HCT116 (cell line): ENCODE data around the gene HIVEP3. TPM values are rescaled to one million over a fixed set of nuclear protein-coding genes. Genes with fewer than 3 reads are reported as not detected.

ENCODE experiments used
- ATAC-seq: fragments of 200-7000 bp; cut with Tn5 transposase; 2 replicates; pipeline ENCODE4 v1.9.1; 2020; ENCODE audit warnings: mild to moderate bottlenecking, moderate library complexity
- BruUV-seq: library from RNA; stranded (reverse); fragments of 400-500 nt; replicated peaks from 2 replicates; lab custom pipeline; 2021; lab: Mats Ljungman, UMichigan
- CTCF ChIA-PET: fragments of 300-600 bp; sonication (Branson Sonifier 250); formaldehyde crosslinking; loops from one replicate; lab custom pipeline; 2021; ENCODE audit warnings: antibody characterized with exemption; lab: Charles Lee
- POLR2A ChIA-PET: fragments of 300-600, 350-600 bp; sonication (Branson Sonifier 250); formaldehyde crosslinking; loops from one replicate; lab custom pipeline; 2021; ENCODE audit warnings: antibody characterized with exemption; lab: Charles Lee
- RAD21 ChIA-PET, 2 experiments: fragments of 300-600 bp; sonication (Branson Sonifier 250); formaldehyde crosslinking; loops; one replicate each; lab custom pipeline; 2023; ENCODE audit warnings: low total read pairs in 2 of 2; ENCODE audit not compliant: uncharacterized antibody in 2 of 2, unreplicated experiment in 2 of 2, low non-redundant PET in 1 of 2; lab: Charles Lee
- DNase-seq: peaks from one replicate; pipeline ENCODE4 v3.0.0-alpha.2; 2010; ENCODE audit warnings: low read depth, low spot score
- H2AFZ ChIP-seq: fragments of 200-600 bp; shearing (Covaris generic), sonication (generic); 2 replicates; pipeline ENCODE4 v1.6.1; 2017; ENCODE audit warnings: low read depth, mixed run types, mixed read lengths, antibody characterized with exemption, low read length; ENCODE audit not compliant: poor library complexity, severe bottlenecking
- H3K27ac ChIP-seq: 2 replicates; pipeline ENCODE4 v1.5.1; 2012; ENCODE audit warnings: low read depth, low read length
- H3K27me3 ChIP-seq: fragments of 200-600 bp; sonication (generic); 2 replicates; pipeline ENCODE4 v1.6.1; 2016; ENCODE audit warnings: mixed run types, low read length, mixed read lengths; ENCODE audit not compliant: insufficient read depth
- H3K36me3 ChIP-seq, 2 experiments: fragments of 200-500 bp in 1 of 2; fragments of 200-600 bp in 1 of 2; sonication (Bioruptor generic) in 1 of 2; sonication (generic) in 1 of 2; 2 replicates each; pipeline versions ENCODE4 v1.5.1 to v1.6.1; 2014 to 2016; ENCODE audit warnings: low read length in 2 of 2, inconsistent platforms in 1 of 2, mixed read lengths in 1 of 2, mixed run types in 1 of 2; ENCODE audit not compliant: insufficient read depth in 2 of 2, control insufficient read depth in 1 of 2
- H3K4me1 ChIP-seq, 2 experiments: fragments of 200-600 bp in 1 of 2; sonication (generic) in 1 of 2; 2 replicates each; pipeline versions ENCODE4 v1.5.1 to v1.6.1; 2012 to 2017; ENCODE audit warnings: low read length in 2 of 2, inconsistent platforms in 1 of 2, mild to moderate bottlenecking in 1 of 2, mixed read lengths in 1 of 2, mixed run types in 1 of 2, moderate library complexity in 1 of 2; ENCODE audit not compliant: insufficient read depth in 2 of 2, control insufficient read depth in 1 of 2
- H3K4me2 ChIP-seq: fragments of 200-600 bp; sonication (generic); 2 replicates; pipeline ENCODE4 v1.6.1; 2017; ENCODE audit warnings: mixed run types, low read length, mixed read lengths
- H3K4me3 ChIP-seq, 2 experiments: fragments of 200-600 bp in 1 of 2; sonication (generic) in 1 of 2; replicated peaks in 1 of 2; 2 replicates each; pipeline ENCODE4 v1.5.1; 2011 to 2016; ENCODE audit warnings: low read length in 2 of 2, control low read depth in 1 of 2, low read depth in 1 of 2, mild to moderate bottlenecking in 1 of 2, mixed read lengths in 1 of 2, mixed run types in 1 of 2
- H3K79me2 ChIP-seq: fragments of 200-600 bp; sonication (generic); 2 replicates; pipeline ENCODE4 v1.6.1; 2017; ENCODE audit warnings: mild to moderate bottlenecking, mixed run types, low read length, moderate library complexity, mixed read lengths; ENCODE audit not compliant: insufficient read depth
- H3K9ac ChIP-seq: fragments of 200-600 bp; sonication (generic); 2 replicates; pipeline ENCODE4 v1.6.1; 2016; ENCODE audit warnings: low read length, mixed read lengths
- H3K9me2 ChIP-seq: fragments of 200-600 bp; sonication (generic), shearing (Covaris generic); 2 replicates; pipeline ENCODE4 v1.6.1; 2017; ENCODE audit warnings: mixed run types, mild to moderate bottlenecking, moderate library complexity; ENCODE audit not compliant: insufficient read depth
- H3K9me3 ChIP-seq, 2 experiments: fragments of 200-500 bp in 1 of 2; fragments of 200-600 bp in 1 of 2; sonication (Bioruptor generic) in 1 of 2; sonication (generic) in 1 of 2; 2 replicates each; pipeline ENCODE4 v1.6.1; 2014 to 2017; ENCODE audit warnings: low read length in 2 of 2, mixed read lengths in 2 of 2, inconsistent platforms in 1 of 2, low read depth in 1 of 2, mild to moderate bottlenecking in 1 of 2, mixed run types in 1 of 2, moderate library complexity in 1 of 2; ENCODE audit not compliant: control insufficient read depth in 1 of 2, insufficient read depth in 1 of 2
- H4K20me1 ChIP-seq: fragments of 200-600 bp; sonication (generic), shearing (Covaris generic); 2 replicates; pipeline ENCODE4 v1.6.1; 2017; ENCODE audit warnings: mixed run types, mild to moderate bottlenecking, moderate library complexity; ENCODE audit not compliant: insufficient read depth
- EGR1 ChIP-seq: IDR thresholded peaks from 2 replicates; pipeline ENCODE4 v1.6.1; 2012; ENCODE audit warnings: low read depth
- ELF1 ChIP-seq: IDR thresholded peaks from 2 replicates; pipeline ENCODE4 v1.6.1; 2012; ENCODE audit warnings: low read depth, borderline replicate concordance
- EZH2 ChIP-seq: fragments of 200-600 bp; sonication (generic); IDR thresholded peaks from 2 replicates; pipeline ENCODE4 v1.6.1; 2017; ENCODE audit warnings: antibody characterized with exemption, mixed run types
- EZH2phosphoT487 ChIP-seq: fragments of 200-600 bp; IDR thresholded peaks from 2 replicates; pipeline ENCODE4 v1.6.1; 2018; ENCODE audit warnings: antibody characterized with exemption, borderline replicate concordance
- FOSL1 ChIP-seq: IDR thresholded peaks from 2 replicates; pipeline ENCODE4 v1.6.1; 2012; ENCODE audit warnings: low read depth
- JUND ChIP-seq: IDR thresholded peaks from 2 replicates; pipeline ENCODE4 v1.6.1; 2012
- POLR2AphosphoS5 ChIP-seq: IDR thresholded peaks from 2 replicates; pipeline ENCODE4 v1.6.1; 2011; ENCODE audit warnings: mild to moderate bottlenecking, low read depth, low read length, moderate library complexity
- SIN3A ChIP-seq: IDR thresholded peaks from 2 replicates; pipeline ENCODE4 v1.6.1; 2012; ENCODE audit warnings: low read depth
- SRF ChIP-seq: IDR thresholded peaks from 2 replicates; pipeline ENCODE4 v1.6.1; 2012; ENCODE audit warnings: low read depth
- YY1 ChIP-seq: IDR thresholded peaks from 2 replicates; pipeline ENCODE4 v1.6.1; 2011; ENCODE audit warnings: low read length, low read depth, moderate library complexity, mild to moderate bottlenecking; ENCODE audit not compliant: insufficient replicate concordance; ENCODE audit errors: extremely low read depth
- ZNF274 ChIP-seq: fragments of 200-500 bp; sonication (Bioruptor generic); IDR thresholded peaks from 2 replicates; pipeline ENCODE4 v1.6.1; 2014; ENCODE audit warnings: mild to moderate bottlenecking, low read depth, low read length, inconsistent platforms
- intact Hi-C: fragments of 100-400 bp; cut with micrococcal nuclease; formaldehyde crosslinking; loops from 2 replicates; pipeline ENCODE4 v1.10.0; 2022
- total RNA-seq: library from RNA; stranded (reverse); gene quantifications from one replicate; pipeline ENCODE4 v1.2.1, GENCODE V29; 2021; ENCODE audit not compliant: unreplicated experiment
- TF ChIP-seq, protein P1 (sequence below): IDR thresholded peaks from 2 replicates; pipeline ENCODE4 v1.6.1; 2011; ENCODE audit warnings: mild to moderate bottlenecking, low read length, moderate library complexity; ENCODE audit not compliant: insufficient replicate concordance; ENCODE audit errors: extremely low read depth
- TF ChIP-seq, protein P2 (sequence below): IDR thresholded peaks from 2 replicates; pipeline ENCODE4 v1.6.1; 2012; ENCODE audit warnings: low read depth
- TF ChIP-seq, protein P3 (sequence below): IDR thresholded peaks from 2 replicates; pipeline ENCODE4 v1.6.1; 2012

Gene HIVEP3
- total RNA-seq, 1 experiment from 2014 or later = 7.1 TPM

DNA sequence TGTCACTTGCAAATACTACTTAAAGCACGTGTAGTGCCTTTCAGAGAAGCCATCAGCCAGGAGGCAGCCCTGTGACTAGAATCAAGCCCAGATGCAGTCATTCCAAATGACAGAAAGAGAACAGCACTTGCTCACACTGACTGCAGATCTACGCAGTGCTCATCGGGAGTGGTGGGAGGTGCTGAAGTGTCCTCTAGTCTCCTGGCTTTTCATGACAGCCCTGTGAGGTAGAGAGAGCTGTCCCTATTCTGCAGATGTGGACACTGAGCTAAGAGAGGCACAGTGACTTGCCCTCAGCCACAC lies 371.9 kb downstream of the HIVEP3 start:
- ChIA-PET POLR2A (no interaction called here), RAD21 (no interaction called here), CTCF (no interaction called here)
- H3K4me2 ChIP-seq = no peak overlapping the region
- H3K9me3 ChIP-seq = no peaks in the 10 kb centered on the region; a peak in 1 of 4 replicates
- no peak overlapping the region for H3K4me3 ChIP-seq
- no peaks in the 10 kb centered on the region for H3K4me1 ChIP-seq
- H3K9ac ChIP-seq = no peak overlapping the region
- no peak for ATAC-seq
- DNase-seq = no peak
- no peaks in the 10 kb centered on the region for H3K9me2 ChIP-seq
- intact Hi-C loops = no loop called here
- H3K27ac ChIP-seq = no peak overlapping the region
- BruUV-seq = no TSS peak
- H3K36me3 ChIP-seq = no peaks in the 10 kb centered on the region
- no peak overlapping the region for H2AFZ ChIP-seq
- H3K27me3 ChIP-seq = no peaks in the 10 kb centered on the region
- no peaks in the 10 kb centered on the region for H3K79me2 ChIP-seq
- no peak for TF ChIP-seq FOSL1
- TF ChIP-seq JUND = no peak
- TF ChIP-seq, protein P1, sequence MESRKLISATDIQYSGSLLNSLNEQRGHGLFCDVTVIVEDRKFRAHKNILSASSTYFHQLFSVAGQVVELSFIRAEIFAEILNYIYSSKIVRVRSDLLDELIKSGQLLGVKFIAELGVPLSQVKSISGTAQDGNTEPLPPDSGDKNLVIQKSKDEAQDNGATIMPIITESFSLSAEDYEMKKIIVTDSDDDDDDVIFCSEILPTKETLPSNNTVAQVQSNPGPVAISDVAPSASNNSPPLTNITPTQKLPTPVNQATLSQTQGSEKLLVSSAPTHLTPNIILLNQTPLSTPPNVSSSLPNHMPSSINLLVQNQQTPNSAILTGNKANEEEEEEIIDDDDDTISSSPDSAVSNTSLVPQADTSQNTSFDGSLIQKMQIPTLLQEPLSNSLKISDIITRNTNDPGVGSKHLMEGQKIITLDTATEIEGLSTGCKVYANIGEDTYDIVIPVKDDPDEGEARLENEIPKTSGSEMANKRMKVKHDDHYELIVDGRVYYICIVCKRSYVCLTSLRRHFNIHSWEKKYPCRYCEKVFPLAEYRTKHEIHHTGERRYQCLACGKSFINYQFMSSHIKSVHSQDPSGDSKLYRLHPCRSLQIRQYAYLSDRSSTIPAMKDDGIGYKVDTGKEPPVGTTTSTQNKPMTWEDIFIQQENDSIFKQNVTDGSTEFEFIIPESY = no peak
- TF ChIP-seq EZH2phosphoT487 = no peak
- TF ChIP-seq, all 23 proteins: peak for 0
- no peaks in the 10 kb centered on the region for H4K20me1 ChIP-seq

DNA sequence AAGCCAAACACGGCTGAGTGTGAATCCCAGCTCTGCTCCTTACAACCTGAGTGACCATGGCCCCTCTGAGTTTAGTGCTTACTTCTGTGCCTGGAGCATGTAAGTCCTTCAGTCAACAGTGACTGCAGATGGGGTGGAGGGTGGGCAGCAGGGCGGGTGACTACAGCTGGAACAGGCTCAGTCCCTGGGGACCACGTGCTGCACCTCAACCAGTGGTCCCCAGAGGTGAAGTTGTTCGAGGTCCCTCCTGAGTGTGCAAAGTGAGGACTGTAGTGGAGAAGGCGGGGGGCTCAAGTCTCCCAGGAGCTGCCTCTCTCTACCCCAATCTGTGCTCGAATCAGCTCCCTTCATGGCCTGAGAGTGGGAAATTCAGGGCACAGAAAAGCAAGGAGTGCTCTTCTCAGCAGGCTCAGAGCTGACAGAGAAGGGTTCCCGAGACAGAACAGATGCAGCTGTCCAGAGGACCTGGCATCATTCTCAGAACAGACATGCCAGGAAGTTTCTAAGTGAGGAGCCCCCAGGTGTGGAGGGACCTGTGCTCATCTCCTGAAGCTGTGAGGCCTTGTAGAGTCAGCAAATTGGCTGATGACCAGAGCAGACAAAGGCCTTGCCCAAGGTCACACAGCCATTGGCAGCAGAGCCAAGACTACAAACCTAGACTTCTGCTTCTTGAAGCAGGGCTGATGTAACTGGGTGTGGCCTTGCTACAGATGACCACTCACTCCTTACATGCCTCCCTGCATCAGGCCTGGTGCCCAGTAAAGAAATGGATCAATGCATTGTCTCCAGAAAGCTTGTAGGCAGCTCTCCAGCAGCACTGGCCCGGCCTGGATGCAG lies 372.5 kb downstream of the HIVEP3 start:
- POLR2A ChIA-PET = no interaction called here
- Histone ChIP-seq H3K4me1 (peaks cover 0 to 2% of the 10 kb centered on the region in 2 experiments; a peak in 3 of 4 replicates), H3K9me3 (no peaks in the 10 kb centered on the region; a peak in 1 of 4 replicates), H3K9me2 (no peaks in the 10 kb centered on the region), H3K27ac (no peak overlapping the region), H4K20me1 (no peaks in the 10 kb centered on the region), H2AFZ (no peak overlapping the region), H3K4me2 (no peak overlapping the region), H3K9ac (no peak overlapping the region), H3K79me2 (no peaks in the 10 kb centered on the region), H3K36me3 (no peaks in the 10 kb centered on the region), H3K27me3 (no peaks in the 10 kb centered on the region), H3K4me3 (no peak overlapping the region)
- no TSS peak for BruUV-seq
- TF ChIP-seq EZH2phosphoT487 = no peak
- TF ChIP-seq ZNF274 = no peak
- TF ChIP-seq EZH2 = no peak
- TF ChIP-seq, protein P2, sequence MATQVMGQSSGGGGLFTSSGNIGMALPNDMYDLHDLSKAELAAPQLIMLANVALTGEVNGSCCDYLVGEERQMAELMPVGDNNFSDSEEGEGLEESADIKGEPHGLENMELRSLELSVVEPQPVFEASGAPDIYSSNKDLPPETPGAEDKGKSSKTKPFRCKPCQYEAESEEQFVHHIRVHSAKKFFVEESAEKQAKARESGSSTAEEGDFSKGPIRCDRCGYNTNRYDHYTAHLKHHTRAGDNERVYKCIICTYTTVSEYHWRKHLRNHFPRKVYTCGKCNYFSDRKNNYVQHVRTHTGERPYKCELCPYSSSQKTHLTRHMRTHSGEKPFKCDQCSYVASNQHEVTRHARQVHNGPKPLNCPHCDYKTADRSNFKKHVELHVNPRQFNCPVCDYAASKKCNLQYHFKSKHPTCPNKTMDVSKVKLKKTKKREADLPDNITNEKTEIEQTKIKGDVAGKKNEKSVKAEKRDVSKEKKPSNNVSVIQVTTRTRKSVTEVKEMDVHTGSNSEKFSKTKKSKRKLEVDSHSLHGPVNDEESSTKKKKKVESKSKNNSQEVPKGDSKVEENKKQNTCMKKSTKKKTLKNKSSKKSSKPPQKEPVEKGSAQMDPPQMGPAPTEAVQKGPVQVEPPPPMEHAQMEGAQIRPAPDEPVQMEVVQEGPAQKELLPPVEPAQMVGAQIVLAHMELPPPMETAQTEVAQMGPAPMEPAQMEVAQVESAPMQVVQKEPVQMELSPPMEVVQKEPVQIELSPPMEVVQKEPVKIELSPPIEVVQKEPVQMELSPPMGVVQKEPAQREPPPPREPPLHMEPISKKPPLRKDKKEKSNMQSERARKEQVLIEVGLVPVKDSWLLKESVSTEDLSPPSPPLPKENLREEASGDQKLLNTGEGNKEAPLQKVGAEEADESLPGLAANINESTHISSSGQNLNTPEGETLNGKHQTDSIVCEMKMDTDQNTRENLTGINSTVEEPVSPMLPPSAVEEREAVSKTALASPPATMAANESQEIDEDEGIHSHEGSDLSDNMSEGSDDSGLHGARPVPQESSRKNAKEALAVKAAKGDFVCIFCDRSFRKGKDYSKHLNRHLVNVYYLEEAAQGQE = no peak
- TF ChIP-seq SIN3A = no peak
- no peak for TF ChIP-seq YY1
- TF ChIP-seq SRF = no peak
- TF ChIP-seq ELF1 = no peak
- TF ChIP-seq EGR1 = no peak
- TF ChIP-seq, protein P3, sequence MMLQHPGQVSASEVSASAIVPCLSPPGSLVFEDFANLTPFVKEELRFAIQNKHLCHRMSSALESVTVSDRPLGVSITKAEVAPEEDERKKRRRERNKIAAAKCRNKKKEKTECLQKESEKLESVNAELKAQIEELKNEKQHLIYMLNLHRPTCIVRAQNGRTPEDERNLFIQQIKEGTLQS = no peak
- TF ChIP-seq POLR2AphosphoS5 = no peak
- ATAC-seq = no peak
- CTCF ChIA-PET = no interaction called here
- RAD21 ChIA-PET = no interaction called here
- no peak for DNase-seq
- intact Hi-C loops = no loop called here
